ENCODE data around the gene DNAJC1.

- no peak for TF ChIP-seq RFX5 (IDR thresholded peaks at IDR 0.05; ENCODE audit: low read depth, low read length)
- no peak for TF ChIP-seq POLR2A (IDR thresholded peaks at IDR 0.05; ENCODE audit: low read depth, low read length)
- no peak for TF ChIP-seq FOS (IDR thresholded peaks at IDR 0.05; ENCODE audit: low read depth, low read length)
- TF ChIP-seq CTCF (conservative IDR thresholded peaks at IDR 0.05; ENCODE audit: low read depth, low read length), result no peak
- no peak for TF ChIP-seq USF2 (IDR thresholded peaks at IDR 0.05; ENCODE audit: low read depth, low read length)
- no peak for TF ChIP-seq BHLHE40 (IDR thresholded peaks at IDR 0.05; ENCODE audit: low read depth, low read length)
- TF ChIP-seq MXI1 (IDR thresholded peaks at IDR 0.05; ENCODE audit: borderline replicate concordance, low read depth, low read length), result no peak
- TF ChIP-seq RAD21 (IDR thresholded peaks at IDR 0.05; ENCODE audit: low read length), result no peak
- TF ChIP-seq NFE2L2 (IDR thresholded peaks at IDR 0.05; ENCODE audit: low read depth, low read length), result no peak
- no peak for TF ChIP-seq ELK1 (IDR thresholded peaks at IDR 0.05; ENCODE audit: borderline replicate concordance, low read depth, low read length)
- TF ChIP-seq CHD1 (IDR thresholded peaks at IDR 0.05; ENCODE audit: low read depth, low read length), result no peak
- TF ChIP-seq CEBPB (IDR thresholded peaks at IDR 0.05; ENCODE audit: low read depth, low read length), result no peak
- TF ChIP-seq SMC3 (IDR thresholded peaks at IDR 0.05; ENCODE audit: low read depth, low read length), result no peak
- no peak for TF ChIP-seq MAZ (IDR thresholded peaks at IDR 0.05; ENCODE audit: borderline replicate concordance, low read depth, low read length)
These were observed 7.0 kb upstream of the DNAJC1 start for GRCh38 chr10:22010539-22010938.

All from IMR-90 (cell line).